Hepatocyte (in vitro differentiated cells): ENCODE results near the gene S100Z. TPM values are rescaled to one million over a fixed set of nuclear protein-coding genes. Genes with fewer than 3 reads are reported as not detected.

ENCODE experiments used
- DNase-seq: peaks from one replicate; pipeline ENCODE4 v3.0.0-alpha.2; 2016; ENCODE audit warnings: low spot score
- H2AFZ ChIP-seq: fragments of 200-600 bp; sonication (generic); 2 replicates; pipeline ENCODE4 v1.6.0; 2016; ENCODE audit warnings: antibody characterized with exemption, mild to moderate bottlenecking
- H3K27ac ChIP-seq: fragments of 200-600 bp; sonication (generic); 2 replicates; pipeline ENCODE4 v1.5.1; 2016; ENCODE audit warnings: mild to moderate bottlenecking
- H3K27me3 ChIP-seq: fragments of 200-600 bp; sonication (generic); 2 replicates; pipeline ENCODE4 v1.6.1; 2016
- H3K36me3 ChIP-seq: fragments of 200-600 bp; sonication (generic); replicated peaks from 2 replicates; pipeline ENCODE4 v1.5.1; 2016; ENCODE audit warnings: low read depth; ENCODE audit not compliant: insufficient read depth
- H3K4me1 ChIP-seq: fragments of 200-600 bp; sonication (generic); 2 replicates; pipeline ENCODE4 v1.5.1; 2016; ENCODE audit warnings: mild to moderate bottlenecking, moderate library complexity; ENCODE audit not compliant: insufficient read depth
- H3K4me2 ChIP-seq: fragments of 200-600 bp; sonication (generic); 2 replicates; pipeline ENCODE4 v1.6.0; 2016
- H3K4me3 ChIP-seq: fragments of 200-600 bp; sonication (generic); 2 replicates; pipeline ENCODE4 v1.5.1; 2016; ENCODE audit warnings: mild to moderate bottlenecking
- H3K79me2 ChIP-seq: fragments of 200-600 bp; sonication (generic); 2 replicates; pipeline ENCODE4 v1.6.0; 2017; ENCODE audit warnings: mild to moderate bottlenecking
- H3K9me2 ChIP-seq: fragments of 200-600 bp; sonication (generic); replicated peaks from 2 replicates; pipeline ENCODE4 v1.6.0; 2017; ENCODE audit warnings: mild to moderate bottlenecking; ENCODE audit not compliant: insufficient read depth
- H3K9me3 ChIP-seq: fragments of 200-600 bp; sonication (generic); 2 replicates; pipeline ENCODE4 v1.5.1; 2016; ENCODE audit warnings: low read depth, mild to moderate bottlenecking
- H4K20me1 ChIP-seq: fragments of 200-600 bp; sonication (generic); 2 replicates; pipeline ENCODE4 v1.6.0; 2016; ENCODE audit warnings: mild to moderate bottlenecking; ENCODE audit not compliant: insufficient read depth, poor library complexity, severe bottlenecking
- CTCF ChIP-seq: fragments of 200-600 bp; sonication (generic); IDR thresholded peaks from 2 replicates; pipeline ENCODE4 v1.5.1; 2016; ENCODE audit warnings: antibody characterized with exemption, mild to moderate bottlenecking; ENCODE audit not compliant: poor library complexity
- EZH2 ChIP-seq: fragments of 200-600 bp; sonication (generic); IDR thresholded peaks from 2 replicates; pipeline ENCODE4 v1.6.1; 2016; ENCODE audit warnings: antibody characterized with exemption, mild to moderate bottlenecking, borderline replicate concordance
- EZH2phosphoT487 ChIP-seq: fragments of 200-600 bp; sonication (generic); IDR thresholded peaks from one replicate; pipeline ENCODE4 v1.6.1; 2018; ENCODE audit warnings: antibody characterized with exemption, mild to moderate bottlenecking, low read depth, moderate library complexity; ENCODE audit not compliant: unreplicated experiment, severe bottlenecking
- WGBS: methylation state at CpG from one replicate; pipeline ENCODE4 v1.1.6; 2016; ENCODE audit warnings: low lambda C conversion rate; ENCODE audit errors: missing lambda C conversion rate; 5-methylcytosine and 5-hydroxymethylcytosine counted together
- polyA plus RNA-seq: library from polyadenylated mRNA; unstranded; fragments of >200 nt; fragmentation: Nextera tagmentation; extraction: Ambion mirVana; gene quantifications from 2 replicates; pipeline ENCODE4 v1.2.1, GENCODE V29; 2016
- total RNA-seq: library from RNA; depleted of rRNA; stranded (reverse); fragments of >200 nt; gene quantifications from 2 replicates; pipeline ENCODE4 v1.2.3, GENCODE V29; 2014

Gene S100Z
- total RNA-seq (0.32 and 1.4 TPM in 2 replicates), polyA plus RNA-seq (0.39 and 0.51 TPM in 2 replicates)

GRCh38 chr5:76849419-76850291, at the start of gene S100Z:
Gene S100Z, plus strand, starts transcription at chr5:76850014. Its CDS starts 25,346 bp downstream, at chr5:76875360.
- Histone ChIP-seq H3K4me2 (no peak within 1 kb of the TSS), H4K20me1 (no peaks in the 10 kb centered on the region), H3K79me2 (no peaks in the 10 kb centered on the region), H3K27me3 (no peaks in the 10 kb centered on the region), H3K4me1 (no peaks in the 10 kb centered on the region), H3K27ac (peak within 1 kb of the TSS; percentile 69), H3K9me2 (no peaks in the 10 kb centered on the region), H3K4me3 (no peak within 1 kb of the TSS), H3K9me3 (no peaks in the 10 kb centered on the region), H2AFZ (peak within 1 kb of the TSS; percentile 64), H3K36me3 (no peaks in the 10 kb centered on the region)
- 70% methylated on average over 18 of the region's 18 CpGs for WGBS
- DNase-seq, result peak; percentile 75
- no peak for TF ChIP-seq CTCF
- no peak for TF ChIP-seq EZH2
- TF ChIP-seq EZH2phosphoT487, result no peak

- peaks cover 3% of the 10 kb centered on the region for H3K4me1 ChIP-seq
- peak overlapping the region; percentile 67 for H3K27ac ChIP-seq
- TF ChIP-seq EZH2phosphoT487, result no peak
- no peak for TF ChIP-seq CTCF
- TF ChIP-seq EZH2, result no peak
- no peak overlapping the region for H3K4me3 ChIP-seq
- no peaks in the 10 kb centered on the region for H3K79me2 ChIP-seq
- no peak overlapping the region for H3K4me2 ChIP-seq
- H3K27me3 ChIP-seq, result no peaks in the 10 kb centered on the region
- DNase-seq, result no peak
- no peaks in the 10 kb centered on the region for H3K36me3 ChIP-seq
- no peaks in the 10 kb centered on the region for H3K9me2 ChIP-seq
- H2AFZ ChIP-seq, result no peak overlapping the region
- H3K9me3 ChIP-seq, result no peaks in the 10 kb centered on the region
- H4K20me1 ChIP-seq, result no peaks in the 10 kb centered on the region
- 95% methylated on average over 3 of the region's 3 CpGs for WGBS
Measured at GRCh38 chr5:76800579-76800978, 49.2 kb upstream of the S100Z start.

- Histone ChIP-seq H3K4me3 (no peak overlapping the region), H2AFZ (no peak overlapping the region), H3K27me3 (no peaks in the 10 kb centered on the region), H3K4me1 (peaks cover 5% of the 10 kb centered on the region), H3K9me2 (no peaks in the 10 kb centered on the region), H3K79me2 (no peaks in the 10 kb centered on the region), H3K4me2 (no peak overlapping the region), H3K27ac (peak overlapping the region; percentile 67), H3K9me3 (no peaks in the 10 kb centered on the region), H4K20me1 (no peaks in the 10 kb centered on the region), H3K36me3 (no peaks in the 10 kb centered on the region)
- no peak for DNase-seq
- WGBS, result 73% methylated on average over 4 of the region's 4 CpGs
- TF ChIP-seq EZH2 (no peak), CTCF (no peak), EZH2phosphoT487 (no peak)
Measured at GRCh38 chr5:76801159-76801802, 48.5 kb upstream of the S100Z start.
